Non-pigmented ciliary epithelial cell (primary cell): ENCODE data around the gene POLG2.

Source experiments
- DNase-seq: peaks from one replicate; pipeline ENCODE4 v3.0.0-alpha.2; 2010; ENCODE audit warnings: low read depth

Gene POLG2

GRCh38 chr17:64496786-64497564 is at the start of gene POLG2:
Gene POLG2, minus strand, starts transcription at chr17:64497054. Its CDS starts 86 bp downstream, at chr17:64496968.
- DNase-seq, result peak; percentile 76

DNA sequence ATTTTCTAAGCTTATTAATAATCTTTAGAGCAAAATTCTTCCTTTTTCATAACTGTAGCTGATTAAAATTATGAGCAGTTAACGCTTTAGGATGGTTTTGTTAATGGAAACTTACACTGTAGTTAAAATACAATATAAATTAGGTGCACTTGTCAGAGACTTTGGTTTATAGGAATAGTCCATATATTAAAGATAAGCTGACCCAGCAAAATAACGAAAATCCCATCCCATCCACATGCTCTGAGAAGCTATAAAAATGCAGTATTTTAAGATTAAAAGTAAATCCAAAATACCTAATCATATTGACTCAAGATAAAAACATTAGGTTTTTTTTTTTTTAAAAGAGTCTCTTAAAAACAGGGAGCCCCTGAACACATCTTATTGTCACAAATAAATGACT is 47.9 kb upstream of the POLG2 start:
- no peak for DNase-seq

DNA sequence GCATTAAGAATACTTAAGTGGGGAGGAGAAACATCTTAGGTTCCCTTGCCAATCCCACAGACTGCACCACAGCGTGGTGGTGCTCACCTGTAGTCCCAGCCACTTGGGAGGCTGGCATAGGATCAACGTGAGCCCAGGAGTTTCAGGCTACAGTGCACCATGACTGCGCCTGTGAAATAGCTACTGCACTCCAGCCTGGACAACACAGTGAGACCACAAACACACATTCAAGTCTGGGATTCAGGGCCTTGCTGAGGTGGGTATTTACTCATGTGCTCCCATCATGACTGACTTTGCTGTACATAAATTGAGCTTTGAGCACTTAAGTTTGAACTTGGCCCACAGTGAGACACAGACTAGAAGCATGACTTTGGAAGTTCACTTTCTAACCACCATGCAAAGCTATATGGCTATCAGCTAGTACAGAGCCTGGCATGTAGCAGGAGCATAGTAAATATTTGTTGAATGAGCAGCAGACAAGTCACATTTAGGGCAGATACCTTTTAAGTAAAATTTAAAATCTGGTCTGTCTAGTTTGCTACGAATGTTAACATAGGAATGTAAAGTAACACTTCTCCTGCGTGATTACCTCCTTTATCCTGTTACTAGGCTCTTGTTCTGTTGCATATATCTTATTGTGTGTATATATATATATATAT is 43.4 kb upstream of the POLG2 start:
- DNase-seq, result no peak

GRCh38 chr17:64538508-64539130 is 41.8 kb upstream of the POLG2 start:
- no peak for DNase-seq

DNA sequence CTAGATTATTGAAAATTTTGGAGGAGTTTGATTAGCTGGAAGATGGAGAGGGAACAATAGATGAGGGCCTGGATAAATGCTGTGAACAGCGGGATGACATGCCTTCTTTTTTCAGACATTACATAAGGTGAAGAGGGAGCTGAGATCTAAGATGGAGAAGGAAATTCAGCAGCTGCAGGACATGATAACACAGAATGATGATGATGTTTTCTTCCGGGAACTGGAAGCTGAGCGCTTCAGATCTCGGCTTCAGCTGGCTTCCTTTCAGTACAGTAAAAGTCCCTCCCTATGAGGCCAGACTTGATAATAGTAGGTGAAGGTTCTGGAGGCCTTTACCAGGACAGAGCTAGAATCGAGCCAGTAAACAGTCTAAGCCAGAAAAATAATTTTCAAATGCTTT is 40.6 kb upstream of the POLG2 start:
- no peak for DNase-seq

- DNase-seq, result no peak
Measured at GRCh38 chr17:64536913-64537312, 40.1 kb upstream of the POLG2 start.

DNA sequence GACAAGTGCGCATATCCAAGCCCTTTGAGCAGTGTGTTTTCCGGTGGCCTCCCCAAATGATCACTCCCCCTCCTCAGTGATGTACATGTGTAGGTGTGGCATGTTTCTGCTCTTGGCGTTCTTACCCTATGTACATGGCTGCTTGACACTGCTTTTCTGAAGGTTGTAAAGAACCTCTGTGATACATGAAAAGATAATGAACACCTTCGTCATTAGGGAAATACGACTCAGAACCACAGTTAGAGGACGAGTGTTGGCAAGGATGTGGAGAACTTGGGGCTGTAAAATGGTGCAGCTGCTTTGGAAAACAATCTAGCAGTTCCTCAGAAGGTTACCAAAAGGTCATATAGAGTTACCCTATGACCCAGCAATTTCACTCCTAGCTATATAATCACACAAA is 38.5 kb upstream of the POLG2 start:
- no peak for DNase-seq

- no peak for DNase-seq
Measured at GRCh38 chr17:64534187-64534586, 37.3 kb upstream of the POLG2 start.

DNA sequence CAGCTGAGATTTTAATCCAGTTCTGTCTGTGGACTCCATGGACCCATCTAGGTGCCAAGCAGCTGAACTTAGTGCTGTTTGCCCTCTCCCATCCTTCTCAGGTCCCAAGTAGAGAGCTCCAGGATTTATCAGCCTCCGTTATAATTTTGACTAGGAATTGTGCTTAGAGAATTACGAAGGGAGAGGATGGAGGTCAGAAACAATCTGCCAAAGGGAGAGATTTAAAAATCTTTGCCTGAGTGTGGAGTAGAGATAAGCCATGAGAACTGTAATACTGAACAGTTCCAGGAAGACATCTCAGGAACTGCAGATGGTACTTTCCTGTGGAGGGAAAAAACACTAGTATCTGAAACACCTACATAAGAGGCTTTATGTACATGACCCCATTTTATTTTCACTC is 36.9 kb upstream of the POLG2 start:
- DNase-seq, result no peak

GRCh38 chr17:64532409-64532808 is 35.6 kb upstream of the POLG2 start:
- no peak for DNase-seq

DNA sequence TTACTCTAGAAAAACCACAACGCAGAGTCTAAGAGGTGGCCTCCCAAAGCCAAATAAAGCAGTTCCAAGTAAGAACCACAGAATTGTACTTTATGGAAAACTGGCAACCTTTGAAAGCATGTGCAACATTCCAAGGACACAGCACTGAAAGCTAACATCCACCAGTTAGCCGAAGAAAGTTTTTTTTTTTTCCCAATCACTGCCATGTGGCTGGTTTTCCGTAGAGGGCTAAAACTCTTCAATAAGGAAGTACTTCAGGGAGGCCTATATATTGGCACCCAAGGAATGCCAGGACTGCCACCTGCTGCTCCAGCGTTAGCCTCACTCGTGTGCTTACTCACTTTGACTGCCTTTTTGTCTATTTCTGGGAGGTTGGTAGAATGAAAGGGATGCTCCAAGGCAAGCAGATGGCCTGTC is 35.1 kb upstream of the POLG2 start:
- DNase-seq, result no peak

DNA sequence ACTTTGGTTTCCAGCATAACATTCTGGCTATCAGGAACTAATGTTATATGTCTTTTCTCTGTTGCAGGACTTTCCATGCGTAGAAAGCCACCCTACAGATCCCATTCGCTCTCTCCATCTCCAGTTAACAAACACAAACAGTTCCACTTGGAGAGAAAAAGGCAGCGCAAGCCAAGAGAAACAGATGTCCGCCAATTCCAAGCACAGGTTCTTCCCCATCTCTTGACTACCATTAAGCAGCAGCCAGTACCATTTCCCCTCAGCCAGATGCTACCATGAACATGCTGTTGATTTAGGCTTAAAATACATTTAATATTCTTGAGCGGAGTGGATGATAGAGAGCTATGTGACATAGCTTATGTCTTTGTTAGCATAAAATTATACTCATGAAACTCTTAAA is 32.4 kb upstream of the POLG2 start:
- no peak for DNase-seq

DNA sequence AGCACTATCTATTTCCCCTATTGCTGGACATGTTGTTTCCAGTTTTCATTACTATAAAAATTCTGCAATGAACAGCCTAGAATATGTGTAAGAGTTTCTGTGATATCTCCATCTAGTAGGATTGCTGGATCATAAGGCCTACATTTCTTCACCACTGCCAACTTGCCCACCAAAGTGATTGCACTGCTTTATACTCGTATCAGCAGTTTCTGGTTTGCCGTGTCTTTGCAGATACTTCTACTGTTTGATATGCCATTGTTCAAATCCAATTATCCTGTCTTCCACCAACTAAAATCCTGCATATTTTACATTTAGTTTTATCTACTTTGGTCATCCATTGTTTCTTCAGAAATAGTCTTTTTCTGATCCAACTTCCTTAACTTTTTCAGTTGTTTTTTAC is 31.1 kb upstream of the POLG2 start:
- no peak for DNase-seq

- no peak for DNase-seq
Measured at GRCh38 chr17:64520359-64520758, 23.5 kb upstream of the POLG2 start.

DNA sequence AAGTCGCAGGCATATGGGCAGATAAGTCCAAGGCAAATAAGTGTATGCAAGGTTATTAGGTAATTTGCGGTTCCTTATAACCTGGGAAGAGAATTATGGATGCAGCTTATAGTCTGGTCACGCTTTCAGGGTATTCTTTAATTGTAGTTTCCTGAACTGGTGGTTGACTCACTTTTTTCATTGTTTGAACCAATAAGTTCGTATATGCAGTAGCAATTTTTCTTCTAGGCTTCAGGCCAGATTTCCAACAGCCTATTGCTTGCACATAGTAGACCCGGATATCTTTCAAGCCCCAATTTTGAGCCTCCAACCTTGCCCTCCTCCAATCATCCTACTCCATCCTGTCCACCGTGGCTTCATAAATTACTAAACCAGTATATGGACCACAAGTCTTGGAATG is 22.7 kb upstream of the POLG2 start:
- DNase-seq, result no peak

- no peak for DNase-seq
Measured at GRCh38 chr17:64515829-64516228, 19.0 kb upstream of the POLG2 start.

DNA sequence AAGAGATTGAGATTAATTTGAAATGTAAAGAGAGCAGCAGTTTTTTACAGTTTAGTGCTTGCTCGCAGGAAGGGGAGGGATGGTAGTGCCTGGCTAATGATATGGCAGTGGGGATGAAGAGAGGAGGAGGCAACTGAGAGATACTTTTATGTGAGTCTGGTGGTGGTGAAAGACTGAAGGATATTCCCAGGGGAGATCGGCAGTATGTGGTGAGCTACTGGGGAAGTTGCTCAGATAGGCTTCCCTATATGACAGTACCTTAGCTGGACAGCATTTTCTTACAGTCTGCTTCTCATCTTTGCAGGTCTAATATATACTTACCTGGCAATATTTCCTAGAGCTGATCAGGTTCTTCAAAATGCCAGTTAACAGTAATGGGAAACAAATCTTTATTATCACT is 18.6 kb upstream of the POLG2 start:
- no peak for DNase-seq

GRCh38 chr17:64509179-64509578 is 12.3 kb upstream of the POLG2 start:
- no peak for DNase-seq

DNA sequence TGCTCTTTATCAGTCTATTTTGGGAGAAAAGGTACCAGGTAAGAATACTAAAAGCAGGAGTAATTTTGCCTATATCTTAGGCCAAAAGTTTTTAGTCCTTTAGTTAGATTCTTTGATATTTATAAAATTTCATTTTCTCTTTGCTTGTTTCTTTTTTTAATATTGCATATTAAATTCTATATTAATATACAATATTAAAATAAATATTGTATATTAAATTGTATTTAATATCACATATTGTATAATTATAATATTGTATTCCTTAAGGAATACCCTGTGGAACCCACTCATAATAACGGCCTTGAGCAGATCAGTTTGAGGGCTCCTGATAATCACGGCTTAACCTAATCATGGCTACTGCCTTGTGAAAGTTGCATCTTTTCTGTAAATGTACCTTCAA is 11.8 kb upstream of the POLG2 start:
- DNase-seq, result no peak

DNA sequence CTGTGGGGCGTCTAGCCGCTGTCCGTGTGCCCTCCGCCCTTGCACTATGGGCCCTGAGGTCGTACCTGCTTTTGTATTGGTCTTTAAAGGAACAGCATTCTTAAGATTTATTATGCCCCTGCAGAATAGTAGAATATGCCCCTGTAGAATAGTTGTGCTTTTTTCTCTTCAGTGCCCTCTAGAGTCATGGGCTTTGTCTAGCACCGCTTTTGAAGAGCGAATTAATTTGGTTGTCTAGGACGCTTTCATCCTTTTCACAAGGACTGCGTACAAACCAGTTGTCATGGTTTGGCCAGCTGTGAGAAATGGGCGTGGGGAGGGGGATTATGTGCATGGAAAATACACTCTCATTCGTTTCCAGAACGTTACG is 10.5 kb upstream of the POLG2 start:
- peak; percentile 51 for DNase-seq

GRCh38 chr17:64506576-64507412 is 9.9 kb upstream of the POLG2 start, which contains the start of gene CEP95:
Gene CEP95, plus strand, starts transcription at chr17:64506977. Its CDS starts 121 bp downstream, at chr17:64507098.
- DNase-seq, result peak; percentile 91

GRCh38 chr17:64506201-64506575 is 9.3 kb upstream of the POLG2 start, which contains the start of gene DDX5:
Gene DDX5, minus strand, starts transcription at chr17:64506289. Its CDS starts 170 bp downstream, at chr17:64506119.
- DNase-seq, result peak; percentile 71
